Activated B cell treated with CpG ODN at 0.5 μM for 24 hours (primary cell): ENCODE measurements around the gene SHC4. TPM values are rescaled to one million over a fixed set of nuclear protein-coding genes. Genes with fewer than 3 reads are reported as not detected.

Source experiments
- ATAC-seq: fragments of 200-7000 bp; cut with Tn5 transposase; one replicate; pipeline ENCODE4 v1.10.0; 2021; ENCODE audit warnings: low read depth, mild to moderate bottlenecking, moderate library complexity
- CTCF ChIA-PET: fragments of 350-600 bp; sonication (Branson Sonifier 250); formaldehyde crosslinking; loops from one replicate; lab custom pipeline; 2021; ENCODE audit warnings: antibody characterized with exemption; lab: Charles Lee
- POLR2A ChIA-PET: fragments of 350-600 bp; sonication (Branson Sonifier 250); formaldehyde crosslinking; loops from one replicate; lab custom pipeline; 2021; ENCODE audit warnings: antibody characterized with exemption; lab: Charles Lee
- DNase-seq: peaks from one replicate; pipeline ENCODE4 v3.0.0; 2022
- H3K27ac Mint-ChIP-seq: one replicate; pipeline ENCODE4 v1.8.0; 2020; ENCODE audit warnings: mixed read lengths
- H3K27me3 Mint-ChIP-seq: one replicate; pipeline ENCODE4 v1.8.0; 2021; ENCODE audit warnings: mixed read lengths
- H3K36me3 Mint-ChIP-seq: one replicate; pipeline ENCODE4 v1.8.0; 2021; ENCODE audit warnings: low read depth, mixed read lengths
- H3K4me1 Mint-ChIP-seq: one replicate; pipeline ENCODE4 v1.8.0; 2021; ENCODE audit warnings: mixed read lengths
- H3K4me3 Mint-ChIP-seq: one replicate; pipeline ENCODE4 v1.8.0; 2020; ENCODE audit warnings: mild to moderate bottlenecking, mixed read lengths
- H3K9me3 Mint-ChIP-seq: one replicate; pipeline ENCODE4 v1.8.0; 2020; ENCODE audit warnings: mixed read lengths
- CTCF ChIP-seq: fragments of 200-600 bp; IDR thresholded peaks from one replicate; pipeline ENCODE4 v1.8.0; 2022; ENCODE audit warnings: antibody characterized with exemption, mild to moderate bottlenecking
- intact Hi-C: fragments of 100-400 bp; cut with micrococcal nuclease; formaldehyde crosslinking; loops from one replicate; pipeline ENCODE4 v1.15.1; 2024
- total RNA-seq: library from RNA; stranded (reverse); gene quantifications from 2 replicates; pipeline ENCODE4 v1.2.3, GENCODE V29; 2022

The SHC4 gene
- 0.24 TPM in 1 of 2 replicates, not detected in the other for total RNA-seq

- intact Hi-C loops: no loop called here
- Mint-ChIP-seq H3K27me3 (peaks cover 42% of the 10 kb centered on the region), H3K9me3 (no peaks in the 10 kb centered on the region), H3K4me3 (peak within 1 kb of the TSS; percentile 79), H3K4me1 (peaks cover 22% of the 10 kb centered on the region), H3K36me3 (no peaks in the 10 kb centered on the region), H3K27ac (no peak within 1 kb of the TSS)
- ATAC-seq: peak; percentile 28
- POLR2A ChIA-PET: no interaction called here
- no peak for TF ChIP-seq CTCF
- CTCF ChIA-PET: interaction anchor here (1.5 to 1.7 kb wide), 2 partner anchors 9 to 12 kb away, joined by 3 to 14 read pairs; no protein-coding TSS in a partner anchor
- DNase-seq: no peak
Measured at GRCh38 chr15:48963524-48964113, at the start of gene SHC4. Gene SHC4 (minus strand): TSS chr15:48963919. CDS start chr15:48963015, 904 bp downstream.

GRCh38 chr15:48999314-48999713 is 35.6 kb upstream of the SHC4 start:
- ChIA-PET POLR2A (no interaction called here), CTCF (no interaction called here)
- H3K36me3 Mint-ChIP-seq: peaks cover 75% of the 10 kb centered on the region
- no peak for DNase-seq
- intact Hi-C loops: no loop called here
- no peak for ATAC-seq
- no peaks in the 10 kb centered on the region for H3K27me3 Mint-ChIP-seq
- peaks cover 2% of the 10 kb centered on the region for H3K9me3 Mint-ChIP-seq
- TF ChIP-seq CTCF: no peak
- H3K4me3 Mint-ChIP-seq: no peak overlapping the region
- no peaks in the 10 kb centered on the region for H3K4me1 Mint-ChIP-seq
- no peak overlapping the region for H3K27ac Mint-ChIP-seq

- TF ChIP-seq CTCF: no peak
- POLR2A ChIA-PET: no interaction called here
- ATAC-seq (no peak), DNase-seq (no peak)
- CTCF ChIA-PET: no interaction called here
- H3K4me3 Mint-ChIP-seq: no peak overlapping the region
- H3K27ac Mint-ChIP-seq: no peak overlapping the region
- no peaks in the 10 kb centered on the region for H3K9me3 Mint-ChIP-seq
- H3K36me3 Mint-ChIP-seq: peaks cover 83% of the 10 kb centered on the region
- no peaks in the 10 kb centered on the region for H3K27me3 Mint-ChIP-seq
- intact Hi-C loops: no loop called here
- peaks cover 5% of the 10 kb centered on the region for H3K4me1 Mint-ChIP-seq
Measured at GRCh38 chr15:48996276-48996675, 32.6 kb upstream of the SHC4 start.

GRCh38 chr15:48993380-48993779 is 29.7 kb upstream of the SHC4 start:
- Mint-ChIP-seq H3K27ac (no peak overlapping the region), H3K9me3 (no peaks in the 10 kb centered on the region), H3K27me3 (no peaks in the 10 kb centered on the region), H3K4me3 (no peak overlapping the region), H3K36me3 (peaks cover 70% of the 10 kb centered on the region), H3K4me1 (peaks cover 5% of the 10 kb centered on the region)
- CTCF ChIA-PET: interaction anchor here (1.5 to 2.1 kb wide), 2 partner anchors 17 to 154 kb away, joined by 4 to 7 read pairs; no protein-coding TSS in a partner anchor
- DNase-seq: no peak
- no peak for TF ChIP-seq CTCF
- no peak for ATAC-seq
- POLR2A ChIA-PET: no interaction called here
- intact Hi-C loops: loop anchor here (5.0 kb wide), 1 partner anchor 154 kb away; no protein-coding TSS in a partner anchor

GRCh38 chr15:48992545-48992944 is 28.8 kb upstream of the SHC4 start:
- no peaks in the 10 kb centered on the region for H3K9me3 Mint-ChIP-seq
- peak overlapping the region; percentile 5 for H3K27ac Mint-ChIP-seq
- peaks cover 5% of the 10 kb centered on the region for H3K4me1 Mint-ChIP-seq
- intact Hi-C loops: loop anchor here (5.0 kb wide), 1 partner anchor 155 kb away; no protein-coding TSS in a partner anchor
- POLR2A ChIA-PET: no interaction called here
- ATAC-seq: peak; percentile 74
- H3K4me3 Mint-ChIP-seq: no peak overlapping the region
- no peaks in the 10 kb centered on the region for H3K27me3 Mint-ChIP-seq
- no peak for TF ChIP-seq CTCF
- peaks cover 68% of the 10 kb centered on the region for H3K36me3 Mint-ChIP-seq
- CTCF ChIA-PET: interaction anchor here (1.5 to 1.6 kb wide), 2 partner anchors 17 to 154 kb away, joined by 4 to 11 read pairs; no protein-coding TSS in a partner anchor
- no peak for DNase-seq
